Loucy (cell line): ENCODE results near the gene USO1.

Source experiments
- H2AFZ ChIP-seq: fragments of 200-600 bp; sonication (generic); 2 replicates; pipeline ENCODE4 v1.6.0; 2016; ENCODE audit warnings: antibody characterized with exemption, mild to moderate bottlenecking, low read length, moderate library complexity
- H3F3A ChIP-seq: fragments of 200-600 bp; 2 replicates; pipeline ENCODE4 v1.6.0; 2016; ENCODE audit warnings: antibody characterized with exemption, low read depth, mild to moderate bottlenecking
- H3K27me3 ChIP-seq: fragments of 200-600 bp; sonication (generic); 2 replicates; pipeline ENCODE4 v1.6.1; 2014; ENCODE audit warnings: low read length, mild to moderate bottlenecking; ENCODE audit not compliant: insufficient read depth, poor library complexity, severe bottlenecking
- H3K36me3 ChIP-seq: fragments of 200-600 bp; sonication (generic); 2 replicates; pipeline ENCODE4 v1.6.1; 2016; ENCODE audit warnings: low read length; ENCODE audit not compliant: insufficient read depth
- H3K4me1 ChIP-seq: fragments of 200-600 bp; sonication (generic); 2 replicates; pipeline ENCODE4 v1.5.1; 2014; ENCODE audit warnings: low read length, mild to moderate bottlenecking; ENCODE audit not compliant: insufficient read depth, poor library complexity, severe bottlenecking
- H3K4me2 ChIP-seq: fragments of 200-600 bp; sonication (generic); 2 replicates; pipeline ENCODE4 v1.6.0; 2014; ENCODE audit warnings: antibody characterized with exemption, low read length, low read depth, mild to moderate bottlenecking; ENCODE audit not compliant: poor library complexity, severe bottlenecking
- H3K4me3 ChIP-seq: fragments of 200-600 bp; sonication (generic); 2 replicates; pipeline ENCODE4 v1.5.1; 2014; ENCODE audit warnings: low read length, mild to moderate bottlenecking, mixed read lengths; ENCODE audit not compliant: poor library complexity, severe bottlenecking
- H3K79me2 ChIP-seq: fragments of 200-600 bp; sonication (generic); 2 replicates; pipeline ENCODE4 v1.6.1; 2014; ENCODE audit warnings: low read length; ENCODE audit not compliant: insufficient read depth
- H3K9ac ChIP-seq: fragments of 200-600 bp; sonication (generic); 2 replicates; pipeline ENCODE4 v1.6.0; 2014; ENCODE audit warnings: mild to moderate bottlenecking, low read depth, low read length, moderate library complexity; ENCODE audit not compliant: poor library complexity, severe bottlenecking
- H3K9me2 ChIP-seq: fragments of 200-600 bp; sonication (generic); replicated peaks from 2 replicates; pipeline ENCODE4 v1.6.1; 2016; ENCODE audit warnings: low read depth, low read length, mixed read lengths
- H3K9me3 ChIP-seq: fragments of 200-600 bp; sonication (generic); 2 replicates; pipeline ENCODE4 v1.6.1; 2014; ENCODE audit warnings: mild to moderate bottlenecking, antibody characterized with exemption, low read length, low read depth; ENCODE audit not compliant: insufficient read depth
- H4K20me1 ChIP-seq: fragments of 200-600 bp; sonication (generic); 2 replicates; pipeline ENCODE4 v1.6.0; 2014; ENCODE audit warnings: antibody characterized with exemption, low read length, mild to moderate bottlenecking; ENCODE audit not compliant: insufficient read depth, poor library complexity, severe bottlenecking
- CTCF ChIP-seq: fragments of 200-600 bp; sonication (generic); conservative IDR thresholded peaks from 2 replicates; pipeline ENCODE4 v1.5.1; 2014; ENCODE audit warnings: mild to moderate bottlenecking, antibody characterized with exemption, low read length
- EZH2phosphoT487 ChIP-seq: fragments of 200-600 bp; IDR thresholded peaks from 2 replicates; pipeline ENCODE4 v1.6.1; 2018; ENCODE audit warnings: antibody characterized with exemption, mild to moderate bottlenecking, moderate library complexity, borderline replicate concordance

Gene USO1

GRCh38 chr4:75841641-75842520 lies 117.5 kb downstream of the USO1 start:
- Histone ChIP-seq H4K20me1 (no peaks in the 10 kb centered on the region), H3K9me2 (no peaks in the 10 kb centered on the region), H3K4me2 (no peak overlapping the region), H3K36me3 (no peaks in the 10 kb centered on the region), H3K4me1 (no peaks in the 10 kb centered on the region), H3K9me3 (no peaks in the 10 kb centered on the region), H3K9ac (no peak overlapping the region), H3K4me3 (no peak overlapping the region), H3K79me2 (no peaks in the 10 kb centered on the region), H2AFZ (peak overlapping the region; percentile 22), H3K27me3 (no peaks in the 10 kb centered on the region), H3F3A (no peaks in the 10 kb centered on the region)
- no peak for TF ChIP-seq CTCF
- no peak for TF ChIP-seq EZH2phosphoT487

DNA sequence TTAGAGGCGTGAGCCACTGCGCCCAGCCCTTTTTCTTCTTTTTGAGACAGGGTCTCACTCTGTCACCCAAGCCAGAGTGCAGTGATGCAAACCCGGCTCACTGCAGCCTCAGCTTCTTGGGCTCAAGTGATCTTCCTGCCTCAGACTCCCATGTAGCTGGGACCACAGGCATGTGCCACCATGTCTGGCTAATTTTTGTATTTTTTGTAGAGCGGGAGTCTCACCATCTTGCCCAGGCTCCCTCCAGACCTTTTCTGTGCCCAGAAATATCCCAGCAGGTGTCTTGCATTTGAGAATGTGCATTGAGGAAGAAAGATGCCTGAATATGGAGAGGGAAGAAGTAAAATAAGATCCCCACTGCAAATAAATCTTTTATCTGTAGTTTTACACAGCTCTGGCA lies 119.2 kb downstream of the USO1 start:
- no peaks in the 10 kb centered on the region for H3K4me1 ChIP-seq
- H3K36me3 ChIP-seq, result no peaks in the 10 kb centered on the region
- TF ChIP-seq CTCF (no peak), EZH2phosphoT487 (no peak)
- no peaks in the 10 kb centered on the region for H3F3A ChIP-seq
- no peaks in the 10 kb centered on the region for H3K9me2 ChIP-seq
- no peaks in the 10 kb centered on the region for H4K20me1 ChIP-seq
- no peak overlapping the region for H3K9ac ChIP-seq
- H3K79me2 ChIP-seq, result no peaks in the 10 kb centered on the region
- H3K4me3 ChIP-seq, result no peak overlapping the region
- H3K27me3 ChIP-seq, result no peaks in the 10 kb centered on the region
- H2AFZ ChIP-seq, result 0 out of 2 replicates have a peak overlapping the region, but pooled peaks have one; percentile 9
- no peaks in the 10 kb centered on the region for H3K9me3 ChIP-seq
- no peak overlapping the region for H3K4me2 ChIP-seq

GRCh38 chr4:75844151-75844662 lies 119.8 kb downstream of the USO1 start:
- H3K9me3 ChIP-seq, result no peaks in the 10 kb centered on the region
- H3F3A ChIP-seq, result no peaks in the 10 kb centered on the region
- H3K27me3 ChIP-seq, result no peaks in the 10 kb centered on the region
- no peak overlapping the region for H3K4me2 ChIP-seq
- no peak overlapping the region for H3K9ac ChIP-seq
- H3K4me3 ChIP-seq, result no peak overlapping the region
- 0 out of 2 replicates have a peak overlapping the region, but pooled peaks have one; percentile 9 for H2AFZ ChIP-seq
- H4K20me1 ChIP-seq, result no peaks in the 10 kb centered on the region
- no peaks in the 10 kb centered on the region for H3K4me1 ChIP-seq
- TF ChIP-seq EZH2phosphoT487 (no peak), CTCF (no peak)
- H3K9me2 ChIP-seq, result no peaks in the 10 kb centered on the region
- no peaks in the 10 kb centered on the region for H3K79me2 ChIP-seq
- no peaks in the 10 kb centered on the region for H3K36me3 ChIP-seq
